SHP77 (cell line): Measurements from ENCODE around the gene NUDT14.
A peak's percentile ranks its signal among the peaks of the same experiment; 100 is the strongest.

Experiments
- DNase-seq, 2 experiments: peaks; one replicate each; lab custom pipeline; 2025; lab: John Stamatoyannopoulos, UW

NUDT14 gene

DNA sequence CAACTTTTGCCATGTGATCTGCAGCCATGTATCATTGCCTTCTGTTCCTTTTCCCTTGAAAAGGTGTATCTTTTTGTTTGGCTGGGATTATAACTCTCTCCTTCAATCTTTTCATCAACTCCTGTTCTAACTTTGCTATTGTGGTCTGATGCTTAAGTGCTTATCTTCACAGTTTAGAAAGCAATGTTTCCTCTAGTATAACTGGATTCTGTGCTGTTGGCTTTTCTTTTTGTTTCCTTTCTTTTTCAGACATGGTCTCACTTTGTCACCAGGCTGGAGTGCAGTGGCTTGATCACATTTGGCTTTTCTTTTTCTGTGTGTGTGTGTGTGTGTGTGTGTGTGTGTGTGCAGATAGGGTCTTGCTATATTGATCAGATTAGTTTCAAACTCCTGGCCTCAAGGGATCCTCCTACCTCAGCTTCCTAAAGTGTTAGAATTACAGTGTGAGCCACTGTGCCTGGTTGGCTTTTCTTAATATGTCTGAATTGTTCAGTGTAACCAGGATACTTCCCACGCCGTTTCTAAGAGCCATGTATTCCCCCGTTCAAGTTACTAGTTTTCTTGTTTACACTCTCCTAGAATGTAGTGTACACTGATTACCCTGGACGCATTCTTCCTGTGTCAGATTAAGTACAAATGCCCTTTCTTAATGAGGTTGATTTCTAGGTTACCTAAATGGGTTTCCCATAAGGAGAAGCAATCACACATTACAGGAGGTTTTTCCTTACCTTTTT is 48.0 kb downstream of the NUDT14 start:
- no peak for DNase-seq

GRCh38 chr14:105131241-105131640 is 49.9 kb downstream of the NUDT14 start:
- no peak for DNase-seq

DNA sequence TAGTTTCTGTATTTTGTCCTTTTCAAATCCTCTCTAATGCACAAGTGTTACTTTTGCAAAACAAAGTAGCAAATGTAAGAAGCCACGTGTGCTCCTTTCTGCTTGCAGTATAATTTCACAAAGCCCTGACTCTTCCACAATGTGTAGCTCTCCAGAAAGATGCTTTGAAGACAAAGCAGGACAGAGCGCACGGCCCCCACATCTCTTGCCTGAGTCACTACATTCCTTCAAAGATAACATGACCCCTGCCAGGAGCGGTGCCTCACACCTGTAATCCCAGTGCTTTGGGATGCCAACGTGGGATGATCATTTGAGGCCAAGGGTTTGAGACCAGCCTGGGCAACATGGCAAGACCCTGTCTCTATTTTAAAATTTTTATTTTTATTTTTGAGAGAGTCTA is 53.1 kb downstream of the NUDT14 start:
- DNase-seq, result no peak

- peak in 1 of 2 experiments; percentile 5 for DNase-seq
Observed at GRCh38 chr14:105126981-105127329, 54.2 kb downstream of the NUDT14 start.

- no peak for DNase-seq
Observed at GRCh38 chr14:105126126-105126980, 54.8 kb downstream of the NUDT14 start.

DNA sequence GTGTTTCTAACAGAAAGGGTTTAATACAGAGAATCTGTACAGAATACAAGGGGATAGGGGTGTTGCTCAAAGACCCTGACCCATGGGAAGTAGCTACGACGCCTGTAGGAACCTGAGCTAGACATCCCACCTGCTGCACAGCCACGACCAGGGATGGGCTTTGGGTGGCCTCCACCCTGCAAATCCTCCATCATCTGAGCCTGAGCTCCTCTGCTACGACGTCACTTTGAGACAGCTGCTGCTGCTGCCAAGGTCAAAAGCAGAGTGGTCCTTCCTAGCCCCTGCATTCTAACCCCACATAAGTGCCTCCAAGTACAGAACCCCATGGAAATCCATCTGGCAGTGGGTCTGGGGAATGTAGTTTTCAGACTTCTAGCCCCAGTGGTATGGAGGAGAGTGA is 56.3 kb downstream of the NUDT14 start:
- no peak for DNase-seq

DNA sequence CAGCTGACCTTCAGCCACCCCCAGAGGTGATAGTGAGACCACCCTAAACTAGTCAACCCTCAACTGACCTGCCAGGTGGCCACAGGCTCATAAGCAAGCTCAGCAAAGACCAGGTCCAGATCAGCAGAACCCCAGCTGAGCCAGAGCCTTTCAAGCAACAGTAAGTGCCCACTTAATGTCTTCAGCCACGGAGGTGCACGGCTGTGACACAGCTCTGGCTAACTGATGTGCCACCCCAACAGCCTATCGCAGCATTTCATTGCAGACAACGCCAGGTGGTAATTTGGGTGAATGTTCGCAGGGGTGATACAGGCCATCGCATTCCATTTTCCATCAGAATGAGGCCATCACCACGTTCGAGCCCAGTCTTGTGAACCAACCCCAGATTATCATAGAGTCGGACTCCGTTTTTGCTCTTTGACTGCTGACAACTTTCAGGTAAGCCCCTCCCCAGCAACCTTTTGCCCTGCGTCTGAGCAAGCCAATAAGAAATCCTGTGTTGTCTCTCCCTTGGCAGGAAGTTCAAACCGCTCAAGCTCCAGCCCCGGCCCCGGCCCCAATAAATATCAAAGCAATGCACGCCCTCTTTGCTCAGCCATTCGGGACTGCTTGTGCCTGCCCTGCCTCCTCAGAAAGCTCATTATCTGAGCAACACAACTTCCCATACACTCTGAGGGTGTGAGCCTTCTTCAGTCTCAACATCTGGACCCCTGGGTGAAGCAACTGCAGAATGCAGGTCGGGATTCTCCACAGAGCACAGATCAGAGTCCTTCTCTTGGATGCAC is 56.9 kb downstream of the NUDT14 start:
- no peak for DNase-seq

- DNase-seq, result no peak
Observed at GRCh38 chr14:105123064-105123665, 57.9 kb downstream of the NUDT14 start.
